Right lobe of liver (tissue), 4 donors: ENCODE results near the gene KLHDC10.

ENCODE experiments used
- POLR2A ChIP-seq: fragments of 450-650 bp; IDR thresholded peaks from one replicate; pipeline ENCODE4 v1.6.1; 2017; ENCODE audit warnings: antibody characterized with exemption, mild to moderate bottlenecking
- TF ChIP-seq, protein P1 (sequence below), 4 donors: fragments of 200-600 bp in 3 of 4; fragments of 450-650 bp in 1 of 4; IDR thresholded peaks; one replicate each; pipeline versions ENCODE4 v1.5.1 to v1.8.0; 2016 to 2022; ENCODE audit warnings: antibody characterized with exemption in 4 of 4, mild to moderate bottlenecking in 2 of 4
- donor health status: DM: no; HTN: no; CAD: no.
- donor health status: DM: no; HTN: no; CAD: no.
- donor health status: DM: no; HTN: yes; CAD: no.

DNA sequence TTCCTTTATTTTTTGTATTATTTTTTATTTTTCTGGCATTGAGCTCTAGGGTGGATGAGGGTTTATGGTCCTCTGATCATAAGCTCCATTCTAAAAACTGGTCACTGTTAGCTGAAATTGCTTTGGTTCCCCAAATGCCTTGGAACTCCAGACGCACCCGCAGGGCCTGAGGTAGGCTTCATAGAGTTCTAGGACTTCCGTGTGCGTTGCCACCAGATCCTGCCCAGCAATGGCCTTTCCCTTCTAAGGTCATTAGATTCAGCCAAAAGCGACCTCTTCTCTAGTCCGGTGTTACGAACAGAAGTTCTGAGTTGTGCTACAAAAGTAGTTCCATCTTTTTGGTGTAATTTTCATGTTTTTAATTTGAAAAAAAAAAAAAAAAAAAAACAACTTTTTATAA lies 64.4 kb downstream of the KLHDC10 start:
- TF ChIP-seq, protein P1, sequence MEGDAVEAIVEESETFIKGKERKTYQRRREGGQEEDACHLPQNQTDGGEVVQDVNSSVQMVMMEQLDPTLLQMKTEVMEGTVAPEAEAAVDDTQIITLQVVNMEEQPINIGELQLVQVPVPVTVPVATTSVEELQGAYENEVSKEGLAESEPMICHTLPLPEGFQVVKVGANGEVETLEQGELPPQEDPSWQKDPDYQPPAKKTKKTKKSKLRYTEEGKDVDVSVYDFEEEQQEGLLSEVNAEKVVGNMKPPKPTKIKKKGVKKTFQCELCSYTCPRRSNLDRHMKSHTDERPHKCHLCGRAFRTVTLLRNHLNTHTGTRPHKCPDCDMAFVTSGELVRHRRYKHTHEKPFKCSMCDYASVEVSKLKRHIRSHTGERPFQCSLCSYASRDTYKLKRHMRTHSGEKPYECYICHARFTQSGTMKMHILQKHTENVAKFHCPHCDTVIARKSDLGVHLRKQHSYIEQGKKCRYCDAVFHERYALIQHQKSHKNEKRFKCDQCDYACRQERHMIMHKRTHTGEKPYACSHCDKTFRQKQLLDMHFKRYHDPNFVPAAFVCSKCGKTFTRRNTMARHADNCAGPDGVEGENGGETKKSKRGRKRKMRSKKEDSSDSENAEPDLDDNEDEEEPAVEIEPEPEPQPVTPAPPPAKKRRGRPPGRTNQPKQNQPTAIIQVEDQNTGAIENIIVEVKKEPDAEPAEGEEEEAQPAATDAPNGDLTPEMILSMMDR (IDR thresholded peaks at IDR 0.05): no peak
- TF ChIP-seq POLR2A: no peak
